ENCODE results near the gene RAB11FIP3.

GRCh38 chr16:389352-389751 lies 36.1 kb upstream of the RAB11FIP3 start:
- TF ChIP-seq EZH2 (IDR thresholded peaks at IDR 0.05; ENCODE audit: insufficient read depth, poor library complexity, severe bottlenecking) (no peak), EZH2phosphoT487 (IDR thresholded peaks at IDR 0.05; ENCODE audit: insufficient read depth, low read depth) (no peak)

Data from GM23248 (cell line).